ENCODE measurements around the gene GCNT2.

- no peak for TF ChIP-seq TAF1 (IDR thresholded peaks at IDR 0.05; ENCODE audit: low read depth)
- no peak for TF ChIP-seq REST (IDR thresholded peaks at IDR 0.05; ENCODE audit: low read depth)
- TF ChIP-seq YY1 (IDR thresholded peaks at IDR 0.05; ENCODE audit: low read depth) = no peak
- no peak for TF ChIP-seq MAX (IDR thresholded peaks at IDR 0.05)
Measured at GRCh38 chr6:10479939-10480700, 41.0 kb upstream of the GCNT2 start.
